ENCODE measurements around the gene IRGQ.
"Not testable (repeated sequence)": the region's sequence is repeated elsewhere in the genome, so short reads cannot be mapped to it uniquely, and the experiment has no call there.

IRGQ gene

GRCh38 chr19:43591904-43592772 is 3.8 kb downstream of the IRGQ start:
- H3K9me3 Mint-ChIP-seq, result no peaks in the 10 kb centered on the region
- no peak overlapping the region for H3K4me3 Mint-ChIP-seq
- peaks cover 33% of the 10 kb centered on the region for H3K36me3 Mint-ChIP-seq (ENCODE audit: insufficient read depth)
- no peaks in the 10 kb centered on the region for H3K27me3 Mint-ChIP-seq
- peaks cover 50% of the 10 kb centered on the region for H3K4me1 Mint-ChIP-seq
- DNase-seq (ENCODE audit: low spot score in 2 of 2), result no peak
- H3K27ac Mint-ChIP-seq (ENCODE audit: low read depth), result no peak overlapping the region
- no peak for ATAC-seq (replicated peaks; ENCODE audit: extremely low read depth, poor library complexity, severe bottlenecking)

GRCh38 chr19:43589678-43590077 is 6.3 kb downstream of the IRGQ start:
- Mint-ChIP-seq H3K4me1 (peaks cover 35% of the 10 kb centered on the region), H3K27ac (ENCODE audit: low read depth) (peak overlapping the region; percentile 54), H3K27me3 (no peaks in the 10 kb centered on the region), H3K4me3 (no peak overlapping the region), H3K36me3 (ENCODE audit: insufficient read depth) (peaks cover 14% of the 10 kb centered on the region), H3K9me3 (no peaks in the 10 kb centered on the region)
- no peak for ATAC-seq (replicated peaks; ENCODE audit: extremely low read depth, poor library complexity, severe bottlenecking)
- no peak for DNase-seq (ENCODE audit: low spot score in 2 of 2)

GRCh38 chr19:43589277-43589676 is 6.7 kb downstream of the IRGQ start:
- ATAC-seq (replicated peaks; ENCODE audit: extremely low read depth, poor library complexity, severe bottlenecking), result no peak
- Mint-ChIP-seq H3K36me3 (ENCODE audit: insufficient read depth) (peaks cover 13% of the 10 kb centered on the region), H3K9me3 (no peaks in the 10 kb centered on the region), H3K4me3 (no peak overlapping the region), H3K4me1 (peaks cover 35% of the 10 kb centered on the region), H3K27me3 (no peaks in the 10 kb centered on the region), H3K27ac (ENCODE audit: low read depth) (peak overlapping the region; percentile 54)
- DNase-seq (ENCODE audit: low spot score in 2 of 2), result no peak

- peaks cover 21% of the 10 kb centered on the region for H3K4me1 Mint-ChIP-seq
- not testable (repeated sequence) for H3K27me3 Mint-ChIP-seq; ATAC-seq (replicated peaks; ENCODE audit: extremely low read depth, poor library complexity, severe bottlenecking); H3K27ac Mint-ChIP-seq (ENCODE audit: low read depth); H3K4me3 Mint-ChIP-seq; H3K36me3 Mint-ChIP-seq (ENCODE audit: insufficient read depth); H3K9me3 Mint-ChIP-seq; DNase-seq (ENCODE audit: low spot score in 2 of 2)
These were observed 8.9 kb downstream of the IRGQ start for GRCh38 chr19:43587029-43587428.

GRCh38 chr19:43586346-43586745 is 9.6 kb downstream of the IRGQ start:
- H3K27ac Mint-ChIP-seq (ENCODE audit: low read depth), result no peak overlapping the region
- H3K9me3 Mint-ChIP-seq, result no peaks in the 10 kb centered on the region
- ATAC-seq (replicated peaks; ENCODE audit: extremely low read depth, poor library complexity, severe bottlenecking) (no peak), DNase-seq (ENCODE audit: low spot score in 2 of 2) (no peak)
- no peaks in the 10 kb centered on the region for H3K27me3 Mint-ChIP-seq
- H3K4me3 Mint-ChIP-seq, result no peak overlapping the region
- peaks cover 7% of the 10 kb centered on the region for H3K36me3 Mint-ChIP-seq (ENCODE audit: insufficient read depth)
- peaks cover 21% of the 10 kb centered on the region for H3K4me1 Mint-ChIP-seq

GRCh38 chr19:43584484-43584883 is 11.4 kb downstream of the IRGQ start:
- peak overlapping the region; percentile 25 for H3K27ac Mint-ChIP-seq (ENCODE audit: low read depth)
- no peaks in the 10 kb centered on the region for H3K9me3 Mint-ChIP-seq
- DNase-seq (ENCODE audit: low spot score in 2 of 2) (no peak), ATAC-seq (replicated peaks; ENCODE audit: extremely low read depth, poor library complexity, severe bottlenecking) (no peak)
- peaks cover 4% of the 10 kb centered on the region for H3K36me3 Mint-ChIP-seq (ENCODE audit: insufficient read depth)
- H3K4me3 Mint-ChIP-seq, result no peak overlapping the region
- H3K4me1 Mint-ChIP-seq, result peaks cover 16% of the 10 kb centered on the region
- no peaks in the 10 kb centered on the region for H3K27me3 Mint-ChIP-seq

- no peak overlapping the region for H3K27ac Mint-ChIP-seq (ENCODE audit: low read depth)
- DNase-seq (ENCODE audit: low spot score in 2 of 2) (no peak), ATAC-seq (replicated peaks; ENCODE audit: extremely low read depth, poor library complexity, severe bottlenecking) (no peak)
- peaks cover 14% of the 10 kb centered on the region for H3K4me1 Mint-ChIP-seq
- H3K36me3 Mint-ChIP-seq (ENCODE audit: insufficient read depth), result peaks cover 2% of the 10 kb centered on the region
- H3K27me3 Mint-ChIP-seq, result no peaks in the 10 kb centered on the region
- H3K4me3 Mint-ChIP-seq, result no peak overlapping the region
- H3K9me3 Mint-ChIP-seq, result no peaks in the 10 kb centered on the region
These were observed 13.4 kb downstream of the IRGQ start for GRCh38 chr19:43582495-43582894.

- Mint-ChIP-seq H3K4me1 (peaks cover 17% of the 10 kb centered on the region), H3K27me3 (no peaks in the 10 kb centered on the region), H3K36me3 (ENCODE audit: insufficient read depth) (peaks cover 2% of the 10 kb centered on the region), H3K27ac (ENCODE audit: low read depth) (no peak overlapping the region), H3K4me3 (no peak overlapping the region), H3K9me3 (no peaks in the 10 kb centered on the region)
- ATAC-seq (replicated peaks; ENCODE audit: extremely low read depth, poor library complexity, severe bottlenecking), result no peak
- DNase-seq (ENCODE audit: low spot score in 2 of 2), result no peak
These were observed 14.5 kb downstream of the IRGQ start for GRCh38 chr19:43581467-43581866.

- Mint-ChIP-seq H3K36me3 (ENCODE audit: insufficient read depth) (peaks cover 7% of the 10 kb centered on the region), H3K27me3 (no peaks in the 10 kb centered on the region), H3K9me3 (no peaks in the 10 kb centered on the region), H3K4me1 (peaks cover 21% of the 10 kb centered on the region), H3K4me3 (peak overlapping the region; percentile 0), H3K27ac (ENCODE audit: low read depth) (no peak overlapping the region)
- ATAC-seq (replicated peaks; ENCODE audit: extremely low read depth, poor library complexity, severe bottlenecking) (no peak), DNase-seq (ENCODE audit: low spot score in 2 of 2) (no peak)
These were observed 17.1 kb downstream of the IRGQ start for GRCh38 chr19:43578787-43579186.

- no peak for ATAC-seq (replicated peaks; ENCODE audit: extremely low read depth, poor library complexity, severe bottlenecking)
- Mint-ChIP-seq H3K36me3 (ENCODE audit: insufficient read depth) (peaks cover 12% of the 10 kb centered on the region), H3K4me1 (peaks cover 32% of the 10 kb centered on the region), H3K27me3 (no peaks in the 10 kb centered on the region), H3K9me3 (no peaks in the 10 kb centered on the region), H3K4me3 (peak overlapping the region; percentile 97), H3K27ac (ENCODE audit: low read depth) (peak overlapping the region; percentile 96)
- no peak for DNase-seq (ENCODE audit: low spot score in 2 of 2)
These were observed 19.7 kb downstream of the IRGQ start for GRCh38 chr19:43575955-43576878.

- peak within 1 kb of the TSS; percentile 96 for H3K27ac Mint-ChIP-seq (ENCODE audit: low read depth)
- H3K4me3 Mint-ChIP-seq, result peak within 1 kb of the TSS; percentile 97
- H3K27me3 Mint-ChIP-seq, result no peaks in the 10 kb centered on the region
- no peaks in the 10 kb centered on the region for H3K9me3 Mint-ChIP-seq
- ATAC-seq (replicated peaks; ENCODE audit: extremely low read depth, poor library complexity, severe bottlenecking) (peak; percentile 100), DNase-seq (ENCODE audit: low spot score in 2 of 2) (peak; percentile 86 to 95)
- peaks cover 37% of the 10 kb centered on the region for H3K4me1 Mint-ChIP-seq
- H3K36me3 Mint-ChIP-seq (ENCODE audit: insufficient read depth), result peaks cover 12% of the 10 kb centered on the region
These were observed 20.6 kb downstream of the IRGQ start, which contains the start of the genes PINLYP and XRCC1 for GRCh38 chr19:43575156-43575950. Gene PINLYP, plus strand, starts transcription at chr19:43575801. Its CDS starts 1,391 bp downstream, at chr19:43577192. Gene XRCC1, minus strand, starts transcription at chr19:43575527. Its CDS starts 69 bp downstream, at chr19:43575458.

All from central memory CD8-positive, alpha-beta T cell (primary cell).